Tibial artery (tissue), 4 donors: Measurements from ENCODE around the gene LAP3.

Experiments
- DNase-seq, 2 donors: peaks; one replicate each; pipeline ENCODE4 v3.0.0-alpha.2; 2019
- H3K27ac ChIP-seq, 2 donors: fragments of 200-600 bp; sonication (generic) in 1 of 2; 1 replicate in 1 of 2; 2 replicates in 1 of 2; pipeline ENCODE4 v1.5.1; 2018 to 2019; ENCODE audit warnings: mild to moderate bottlenecking in 1 of 2
- H3K27me3 ChIP-seq, 2 donors: fragments of 200-600 bp; sonication (generic) in 1 of 2; one replicate each; pipeline versions ENCODE4 v1.5.1 to v1.6.0; 2016 to 2019
- H3K36me3 ChIP-seq, 3 donors: fragments of 200-600 bp; sonication (generic) in 2 of 3; one replicate each; pipeline ENCODE4 v1.5.1; 2016 to 2019; ENCODE audit warnings: mild to moderate bottlenecking in 2 of 3
- H3K4me1 ChIP-seq, 4 donors: fragments of 200-600 bp; sonication (generic) in 2 of 4; 1 replicate in 3 of 4; 2 replicates in 1 of 4; pipeline ENCODE4 v1.5.1; 2016 to 2019
- H3K4me3 ChIP-seq, 2 donors: fragments of 200-600 bp; sonication (generic) in 1 of 2; 1 replicate in 1 of 2; 2 replicates in 1 of 2; pipeline ENCODE4 v1.5.1; 2018 to 2019; ENCODE audit warnings: mild to moderate bottlenecking in 2 of 2
- H3K9me3 ChIP-seq, 3 donors: fragments of 200-600 bp; sonication (generic) in 1 of 3; one replicate each; pipeline ENCODE4 v1.5.1; 2016 to 2019
- intact Hi-C: fragments of 100-400 bp; cut with DNase I; formaldehyde crosslinking; loops from one replicate; pipeline ENCODE4 v1.15.0; 2023; ENCODE audit warnings: low total_unique reads
- TF ChIP-seq, protein P1 (sequence below), 2 experiments: fragments of 200-600 bp in 1 of 2; fragments of 450-650 bp in 1 of 2; IDR thresholded peaks; one replicate each; pipeline ENCODE4 v1.5.1; 2017 to 2019; ENCODE audit warnings: antibody characterized with exemption in 2 of 2, mild to moderate bottlenecking in 1 of 2, moderate library complexity in 1 of 2

Gene LAP3

DNA sequence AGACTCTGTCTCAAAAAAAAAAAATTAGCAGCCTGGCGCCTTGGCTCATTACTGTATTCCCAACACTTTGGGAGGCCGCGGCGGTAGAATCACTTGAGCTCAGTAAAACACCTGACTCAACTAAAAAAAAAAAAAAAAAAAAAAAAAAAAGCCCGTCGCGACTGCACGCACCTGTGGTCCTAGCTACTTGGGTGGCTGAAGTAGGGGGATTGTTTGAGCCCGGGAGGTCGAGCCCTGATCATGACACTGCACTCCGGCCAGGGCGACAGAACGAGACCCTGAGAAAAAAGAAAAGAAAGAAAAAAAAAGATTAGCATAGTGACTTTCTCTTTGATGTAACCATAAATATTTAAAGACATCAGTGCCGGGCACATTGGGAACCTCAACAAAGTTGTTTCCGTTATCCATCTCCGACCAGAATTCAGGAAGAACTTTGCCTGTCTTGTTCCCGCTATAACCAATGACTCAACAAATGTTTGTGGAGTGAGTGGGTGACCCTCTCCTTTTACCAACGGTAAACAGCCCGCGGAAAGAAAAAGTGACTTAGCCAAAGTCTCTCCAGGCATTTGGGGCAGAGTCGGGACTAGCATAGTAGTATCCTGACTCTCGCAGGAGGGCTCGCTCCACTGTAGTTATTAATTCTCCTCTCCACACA, 36.9 kb downstream of the LAP3 start:
- DNase-seq = peak in 1 of 2 donors; percentile 40
- TF ChIP-seq, protein P1, sequence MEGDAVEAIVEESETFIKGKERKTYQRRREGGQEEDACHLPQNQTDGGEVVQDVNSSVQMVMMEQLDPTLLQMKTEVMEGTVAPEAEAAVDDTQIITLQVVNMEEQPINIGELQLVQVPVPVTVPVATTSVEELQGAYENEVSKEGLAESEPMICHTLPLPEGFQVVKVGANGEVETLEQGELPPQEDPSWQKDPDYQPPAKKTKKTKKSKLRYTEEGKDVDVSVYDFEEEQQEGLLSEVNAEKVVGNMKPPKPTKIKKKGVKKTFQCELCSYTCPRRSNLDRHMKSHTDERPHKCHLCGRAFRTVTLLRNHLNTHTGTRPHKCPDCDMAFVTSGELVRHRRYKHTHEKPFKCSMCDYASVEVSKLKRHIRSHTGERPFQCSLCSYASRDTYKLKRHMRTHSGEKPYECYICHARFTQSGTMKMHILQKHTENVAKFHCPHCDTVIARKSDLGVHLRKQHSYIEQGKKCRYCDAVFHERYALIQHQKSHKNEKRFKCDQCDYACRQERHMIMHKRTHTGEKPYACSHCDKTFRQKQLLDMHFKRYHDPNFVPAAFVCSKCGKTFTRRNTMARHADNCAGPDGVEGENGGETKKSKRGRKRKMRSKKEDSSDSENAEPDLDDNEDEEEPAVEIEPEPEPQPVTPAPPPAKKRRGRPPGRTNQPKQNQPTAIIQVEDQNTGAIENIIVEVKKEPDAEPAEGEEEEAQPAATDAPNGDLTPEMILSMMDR (IDR thresholded peaks at IDR 0.05) = no peak
- Histone ChIP-seq H3K36me3 (peaks cover 0 to 16% (median 8%) of the 10 kb centered on the region in 3 donors), H3K4me3 (peak overlapping the region; percentile 79 to 87), H3K27ac (peak overlapping the region; percentile 82 to 88), H3K4me1 (peaks cover 0 to 42% (median 28%) of the 10 kb centered on the region in 4 donors), H3K27me3 (no peaks in the 10 kb centered on the region), H3K9me3 (no peaks in the 10 kb centered on the region)
- intact Hi-C loops = loop anchor here (5.0 to 10.0 kb wide), 2 partner anchors 37 to 191 kb away; partner anchors contain the start of gene LAP3

- no peaks in the 10 kb centered on the region for H3K27me3 ChIP-seq
- intact Hi-C loops = loop anchor here (5.0 to 10.0 kb wide), 2 partner anchors 37 to 190 kb away; partner anchors contain the start of gene LAP3
- TF ChIP-seq, protein P1 (IDR thresholded peaks at IDR 0.05) = peak in 1 of 2 experiments; percentile 36
These were observed 37.7 kb downstream of the LAP3 start, which contains the start of gene MED28 for GRCh38 chr4:17614416-17615299. Gene MED28 (plus strand): TSS chr4:17614641. CDS start chr4:17614655, 14 bp downstream.

DNA sequence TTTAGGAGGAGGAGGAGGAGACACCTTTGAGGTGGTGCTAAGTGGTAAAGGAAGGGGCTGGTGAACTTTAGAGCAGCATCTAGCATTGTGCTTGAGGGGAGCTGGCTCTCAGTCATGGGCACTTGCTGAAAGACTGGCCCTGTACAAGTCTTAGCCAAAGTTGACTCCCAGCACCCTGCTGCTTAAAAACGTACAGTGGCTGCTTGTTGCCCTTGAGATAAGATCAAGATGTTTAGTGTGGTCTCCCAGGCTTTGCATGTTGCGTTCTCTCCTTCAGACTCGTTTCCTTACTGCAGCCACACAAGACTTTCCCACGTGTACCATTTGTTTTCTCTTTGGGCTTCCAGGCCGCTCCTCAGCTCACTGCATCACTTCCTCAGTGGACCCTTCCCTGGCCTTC, 39.3 kb downstream of the LAP3 start:
- Histone ChIP-seq H3K4me1 (peaks cover 0 to 51% (median 34%) of the 10 kb centered on the region in 4 donors), H3K36me3 (peaks cover 11 to 39% (median 26%) of the 10 kb centered on the region in 3 donors), H3K27me3 (no peaks in the 10 kb centered on the region), H3K9me3 (no peaks in the 10 kb centered on the region), H3K27ac (no peak overlapping the region), H3K4me3 (peak overlapping the region in 1 of 2 donors; percentile 87)
- intact Hi-C loops = loop anchor here (10.0 kb wide), 1 partner anchor 189 kb away; no protein-coding TSS in a partner anchor
- DNase-seq = no peak
- TF ChIP-seq, protein P1 (IDR thresholded peaks at IDR 0.05) = no peak

More at GRCh38 chr4:17614416-17615299, 37.7 kb downstream of the LAP3 start, which contains the start of gene MED28:
- peak within 1 kb of the TSS; percentile 79 to 87 for H3K4me3 ChIP-seq
- peaks cover 0 to 23% (median 14%) of the 10 kb centered on the region in 3 donors for H3K36me3 ChIP-seq
- peaks cover 0 to 49% (median 34%) of the 10 kb centered on the region in 4 donors for H3K4me1 ChIP-seq
- peak; percentile 97 to 98 for DNase-seq
- H3K9me3 ChIP-seq = no peaks in the 10 kb centered on the region
- H3K27ac ChIP-seq = peak within 1 kb of the TSS; percentile 82 to 88

- no peak overlapping the region for H3K27ac ChIP-seq
- H3K9me3 ChIP-seq = no peaks in the 10 kb centered on the region
- peaks cover 0 to 46% (median 32%) of the 10 kb centered on the region in 4 donors for H3K4me1 ChIP-seq
- TF ChIP-seq, protein P1 (IDR thresholded peaks at IDR 0.05) = no peak
- no peak overlapping the region for H3K4me3 ChIP-seq
- H3K27me3 ChIP-seq = no peaks in the 10 kb centered on the region
- peaks cover 38 to 65% (median 51%) of the 10 kb centered on the region in 3 donors for H3K36me3 ChIP-seq
- no peak for DNase-seq
- intact Hi-C loops = loop anchor here (10.0 kb wide), 1 partner anchor 186 kb away; no protein-coding TSS in a partner anchor
These were observed 41.9 kb downstream of the LAP3 start for GRCh38 chr4:17618926-17619325.

DNA sequence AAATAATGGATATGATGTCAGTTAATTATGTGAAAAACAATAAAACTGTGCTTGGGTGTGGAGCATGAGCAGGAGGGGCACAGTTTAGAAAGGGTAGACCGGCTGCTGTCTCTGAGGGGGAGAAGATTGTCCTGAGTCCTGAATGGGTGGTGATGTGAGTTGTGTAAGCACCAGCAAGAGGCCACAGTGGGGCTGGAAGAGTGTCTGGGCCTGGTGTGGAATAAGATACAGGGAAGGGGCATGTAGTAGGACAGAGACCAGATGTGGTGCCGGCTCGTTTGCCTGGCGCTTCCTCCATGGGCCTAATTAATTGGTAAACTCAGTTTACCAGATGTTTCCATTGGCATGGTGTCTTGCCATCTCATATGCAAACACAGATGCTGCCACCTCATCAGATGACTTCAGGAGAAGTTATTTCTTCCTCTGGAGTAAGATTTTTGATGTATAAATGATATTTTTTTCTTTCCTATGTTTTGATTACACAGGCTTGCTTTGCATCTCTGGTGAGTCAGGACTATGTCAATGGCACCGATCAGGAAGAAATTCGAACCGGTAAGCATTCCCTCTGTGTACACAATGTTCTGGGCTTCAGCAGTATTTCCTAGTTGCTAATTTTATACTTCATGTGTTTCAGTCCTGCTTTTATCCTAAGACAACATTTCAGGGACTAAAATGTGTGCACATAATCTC, 42.6 kb downstream of the LAP3 start:
- TF ChIP-seq, protein P1 (IDR thresholded peaks at IDR 0.05) = no peak
- Histone ChIP-seq H3K4me1 (peaks cover 0 to 46% (median 32%) of the 10 kb centered on the region in 4 donors), H3K9me3 (no peaks in the 10 kb centered on the region), H3K27ac (no peak overlapping the region), H3K36me3 (peaks cover 44 to 72% (median 57%) of the 10 kb centered on the region in 3 donors), H3K4me3 (no peak overlapping the region), H3K27me3 (no peaks in the 10 kb centered on the region)
- intact Hi-C loops = loop anchor here (10.0 kb wide), 1 partner anchor 185 kb away; no protein-coding TSS in a partner anchor
- DNase-seq = no peak
